Stimulated activated CD4-positive, alpha-beta T cell treated with anti-CD3 and anti-CD28 coated beads, Interleukin-4, amount 100 ng/mL, for 4 hours (primary cell): ENCODE data around the gene NMT1.

ENCODE experiments used
- DNase-seq, 2 experiments: peaks; one replicate each; pipeline ENCODE4 v3.0.0-alpha.2; 2020

Gene NMT1

DNA sequence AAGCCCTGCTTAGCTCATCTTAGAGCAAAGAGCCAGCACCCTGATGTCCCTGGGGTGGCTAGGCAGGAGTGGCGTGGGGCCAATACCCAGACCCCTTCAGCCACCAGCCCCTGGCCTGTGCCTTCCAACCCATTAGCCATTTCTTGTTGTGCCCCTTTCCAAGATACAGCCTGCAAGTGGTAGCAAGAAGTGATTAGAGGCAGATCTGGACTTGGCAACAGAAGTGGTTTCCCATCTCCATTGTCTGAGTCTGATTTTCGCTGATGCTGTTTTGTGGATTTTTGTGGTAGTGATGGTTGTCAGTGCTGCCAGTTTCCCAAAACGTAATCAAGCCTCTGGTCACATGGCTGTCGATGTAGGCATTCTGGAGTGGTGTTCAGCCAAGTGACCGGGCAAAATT, 45.5 kb downstream of the NMT1 start:
- DNase-seq: no peak

DNA sequence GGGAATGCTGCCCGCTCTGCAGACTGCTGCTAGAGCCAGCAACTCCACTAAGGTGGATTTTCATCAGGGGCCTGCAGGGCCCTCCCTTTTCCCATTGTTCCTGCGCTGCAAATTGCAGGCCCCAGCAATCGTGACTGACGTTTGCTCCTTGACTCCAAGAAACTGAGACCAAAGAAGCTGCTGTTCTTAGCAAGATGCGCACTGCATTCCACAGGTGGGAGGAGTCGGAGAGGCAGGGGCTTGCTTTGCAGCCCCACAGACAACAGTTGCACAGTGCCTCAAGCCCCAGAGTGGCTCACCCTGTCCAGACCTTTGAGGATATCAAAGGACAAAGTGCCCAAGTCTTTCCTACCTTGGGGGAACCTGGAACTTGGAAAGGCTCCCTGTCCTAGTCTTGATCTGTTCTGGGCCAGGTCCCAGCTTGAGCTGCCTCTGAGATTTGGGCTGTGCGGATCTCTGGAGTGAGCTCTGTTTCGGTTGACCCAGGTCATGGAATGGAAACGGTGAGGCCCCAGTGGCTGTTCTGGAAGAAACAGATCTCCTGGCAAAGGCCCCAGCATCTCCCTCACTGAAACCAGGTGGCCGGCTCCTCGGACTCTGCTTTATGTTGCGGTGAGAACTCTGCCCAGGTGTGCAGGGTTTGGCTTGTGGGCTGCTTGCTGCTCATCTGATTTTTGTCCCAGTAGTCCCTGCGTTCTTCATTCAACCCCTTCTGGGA, 46.3 kb downstream of the NMT1 start:
- DNase-seq: no peak

DNA sequence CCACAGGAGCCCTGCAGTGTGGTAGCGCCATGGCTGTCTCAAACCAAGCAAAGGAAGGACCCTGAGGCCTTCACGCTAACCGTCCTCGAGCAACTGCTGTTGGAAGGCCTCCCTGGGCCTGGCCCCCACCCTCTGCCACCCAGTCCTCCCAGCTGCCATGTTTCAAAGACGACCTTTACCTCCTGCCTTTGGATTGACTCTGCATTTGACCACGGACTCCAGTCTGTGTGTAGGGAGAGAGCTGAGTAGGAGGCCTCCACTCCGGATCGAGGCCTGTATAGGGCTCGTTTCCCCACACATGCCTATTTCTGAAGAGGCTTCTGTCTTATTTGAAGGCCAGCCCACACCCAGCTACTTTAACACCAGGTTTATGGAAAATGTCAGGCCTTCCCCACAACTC, 46.9 kb downstream of the NMT1 start:
- no peak for DNase-seq

DNA sequence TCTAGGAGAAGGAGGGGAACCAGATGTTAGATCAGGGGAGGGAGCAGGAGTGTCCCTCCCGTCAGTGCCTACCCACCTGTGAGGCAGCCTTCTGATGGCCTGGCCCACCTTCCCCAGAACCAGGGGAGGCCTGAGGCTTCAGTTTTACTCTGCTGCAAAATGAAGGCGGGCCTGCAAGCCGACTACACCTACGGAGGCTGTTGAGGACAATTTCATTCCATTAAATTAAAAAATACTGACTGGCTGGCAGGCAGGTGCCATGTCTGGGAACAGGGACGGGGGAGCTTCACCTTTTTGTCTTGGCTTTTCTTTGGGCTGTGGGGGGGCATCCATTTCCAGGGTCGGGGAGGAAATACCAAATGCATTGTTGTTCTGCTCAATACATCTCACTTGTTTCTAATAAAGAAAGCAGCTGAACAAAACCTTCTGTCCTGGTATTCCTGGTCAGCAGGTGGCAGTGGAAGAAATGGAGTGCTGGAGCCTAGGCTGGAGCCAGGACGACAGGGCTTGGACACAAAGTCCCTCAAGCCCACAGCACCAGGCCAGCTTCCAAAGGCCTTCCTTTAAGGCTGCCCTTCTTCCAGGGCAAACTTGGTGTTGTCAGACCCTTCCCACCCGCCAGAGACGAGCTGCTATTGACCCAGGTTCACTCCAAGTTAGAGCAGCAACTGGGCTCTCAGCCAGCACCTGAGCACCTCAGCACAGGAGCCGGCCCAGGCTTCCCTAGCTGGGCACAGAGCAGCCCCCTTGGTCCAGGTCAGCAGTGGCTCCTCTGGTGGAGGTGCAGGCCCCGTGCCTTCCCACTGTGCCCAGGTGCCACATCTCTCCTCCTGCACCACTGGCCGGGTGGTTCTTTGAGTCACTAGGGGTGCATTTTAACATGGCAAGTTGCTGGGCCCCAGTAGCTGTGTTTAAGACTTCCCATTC, 47.7 kb downstream of the NMT1 start:
- no peak for DNase-seq

DNA sequence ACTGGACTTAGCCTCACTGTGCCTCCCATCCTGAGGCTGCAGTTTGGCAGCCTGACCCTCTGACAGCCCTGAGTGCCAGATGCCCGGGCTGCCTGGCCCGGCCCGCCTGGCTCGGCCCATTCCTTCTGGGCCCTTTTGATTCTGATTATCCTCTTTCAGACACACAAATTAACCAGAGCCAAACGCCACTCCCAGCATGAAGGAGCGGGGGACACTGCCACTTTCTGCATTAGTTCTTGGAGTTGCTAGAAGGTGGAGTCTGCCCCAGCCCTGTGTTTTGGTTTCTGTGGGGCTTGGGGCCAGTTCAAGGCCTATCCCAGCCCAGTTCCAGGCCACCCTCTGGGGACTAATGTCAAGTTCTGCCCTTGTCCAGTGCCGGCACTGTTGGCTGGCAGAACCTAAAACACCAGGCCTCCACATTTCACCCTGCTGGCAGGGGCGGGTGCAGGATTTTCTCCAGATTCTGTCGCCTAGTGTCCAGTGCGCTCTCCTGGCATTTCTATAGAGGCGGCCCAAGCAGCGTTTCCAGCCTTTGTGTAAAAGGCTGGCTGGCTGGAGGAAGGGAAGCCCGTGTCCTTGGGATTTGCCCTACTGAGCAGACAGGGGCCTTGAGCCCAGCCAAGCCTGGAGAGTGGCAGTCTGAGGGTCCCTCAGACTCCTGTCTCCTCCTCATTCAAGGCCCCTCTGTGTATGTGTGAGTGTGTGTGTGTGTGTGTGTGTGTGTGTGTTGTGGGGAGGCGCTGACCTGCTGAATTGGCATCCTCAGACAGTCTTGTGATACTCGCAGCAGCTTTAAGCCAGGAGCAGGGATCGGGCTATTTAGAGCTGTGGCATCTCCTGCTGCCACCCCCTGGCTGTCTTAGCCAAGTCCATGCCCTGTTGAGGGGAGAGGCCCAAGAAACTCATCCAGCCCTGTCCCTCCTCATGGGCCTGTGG, 49.8 kb downstream of the NMT1 start:
- no peak for DNase-seq

DNA sequence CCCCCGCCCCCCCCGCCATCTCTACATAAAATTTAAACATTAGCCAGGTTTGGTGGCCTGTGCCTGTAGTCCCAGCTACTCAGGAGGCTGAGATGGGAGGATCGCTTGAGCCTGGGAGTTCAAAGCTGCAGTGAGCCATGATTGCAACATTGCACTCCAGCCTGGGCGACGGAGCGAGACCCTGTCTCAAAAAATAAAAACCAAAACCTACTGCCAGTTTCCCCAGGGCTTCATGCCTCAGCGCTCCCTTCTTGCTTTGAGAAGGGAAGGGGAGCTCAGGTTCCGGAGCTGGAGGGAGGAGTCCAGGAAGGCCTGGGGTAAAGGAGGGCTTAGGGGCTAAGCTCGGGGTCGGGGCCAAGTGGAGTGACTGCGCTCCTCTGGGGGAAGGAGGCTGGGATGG, 50.7 kb downstream of the NMT1 start:
- DNase-seq: no peak

DNA sequence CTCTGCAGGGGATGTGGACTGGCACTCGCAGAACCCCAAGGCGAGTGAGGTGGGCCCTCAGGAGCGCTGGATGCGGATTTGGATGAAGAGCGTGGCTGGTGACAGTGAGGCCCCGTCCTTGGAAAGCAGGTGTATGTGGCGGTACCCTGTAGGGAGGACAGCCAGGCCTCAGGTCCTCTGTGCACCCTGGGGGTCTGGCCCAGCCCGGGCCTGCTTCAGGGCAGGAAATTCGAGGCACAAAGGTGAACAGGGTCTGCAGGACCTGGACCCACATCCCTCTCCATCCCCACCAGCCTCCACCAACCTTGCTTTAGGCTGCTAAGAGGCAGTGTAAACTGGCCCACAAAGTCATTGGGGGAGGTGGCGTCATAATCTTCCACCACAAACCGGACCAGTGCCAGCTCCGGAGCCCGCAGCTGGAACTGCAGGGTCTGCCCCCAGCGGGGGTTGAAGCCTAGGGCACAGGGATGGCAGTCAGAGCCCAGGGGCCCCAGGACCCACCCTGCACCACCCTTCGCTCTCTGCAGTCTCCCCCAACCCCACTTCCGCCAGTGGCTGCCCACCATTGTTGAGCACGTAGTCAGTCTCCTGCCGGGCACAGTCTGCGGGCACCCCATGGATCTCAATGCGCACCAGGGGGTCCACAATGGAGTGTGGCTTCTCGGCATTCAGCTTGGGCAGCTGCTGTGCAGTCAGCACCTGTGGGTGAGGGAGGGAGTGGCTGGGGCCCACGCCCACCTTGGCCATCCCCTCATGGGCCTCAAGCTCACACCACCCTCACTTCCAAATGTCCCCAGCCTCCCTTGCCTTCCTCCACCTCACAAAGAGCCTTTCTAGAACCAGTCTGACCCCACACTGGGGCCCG, 51.7 kb downstream of the NMT1 start:
- DNase-seq: no peak

DNA sequence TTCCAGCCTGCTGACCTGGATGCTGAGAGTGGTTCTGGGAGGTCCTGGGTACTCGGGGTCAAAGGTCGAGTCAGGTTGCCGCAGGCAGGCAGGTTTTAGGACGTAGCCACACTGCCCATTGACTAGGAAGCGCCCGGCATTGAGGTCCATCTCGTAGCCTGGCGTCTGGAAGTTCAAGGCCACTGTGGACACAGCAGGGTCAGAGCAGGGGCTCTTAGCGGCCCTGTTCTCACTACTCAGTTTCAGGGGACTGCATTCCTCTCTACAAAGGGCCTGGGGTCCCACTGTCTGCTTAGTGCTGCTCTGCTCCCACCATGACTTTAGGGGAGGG, 52.3 kb downstream of the NMT1 start:
- DNase-seq: no peak

DNA sequence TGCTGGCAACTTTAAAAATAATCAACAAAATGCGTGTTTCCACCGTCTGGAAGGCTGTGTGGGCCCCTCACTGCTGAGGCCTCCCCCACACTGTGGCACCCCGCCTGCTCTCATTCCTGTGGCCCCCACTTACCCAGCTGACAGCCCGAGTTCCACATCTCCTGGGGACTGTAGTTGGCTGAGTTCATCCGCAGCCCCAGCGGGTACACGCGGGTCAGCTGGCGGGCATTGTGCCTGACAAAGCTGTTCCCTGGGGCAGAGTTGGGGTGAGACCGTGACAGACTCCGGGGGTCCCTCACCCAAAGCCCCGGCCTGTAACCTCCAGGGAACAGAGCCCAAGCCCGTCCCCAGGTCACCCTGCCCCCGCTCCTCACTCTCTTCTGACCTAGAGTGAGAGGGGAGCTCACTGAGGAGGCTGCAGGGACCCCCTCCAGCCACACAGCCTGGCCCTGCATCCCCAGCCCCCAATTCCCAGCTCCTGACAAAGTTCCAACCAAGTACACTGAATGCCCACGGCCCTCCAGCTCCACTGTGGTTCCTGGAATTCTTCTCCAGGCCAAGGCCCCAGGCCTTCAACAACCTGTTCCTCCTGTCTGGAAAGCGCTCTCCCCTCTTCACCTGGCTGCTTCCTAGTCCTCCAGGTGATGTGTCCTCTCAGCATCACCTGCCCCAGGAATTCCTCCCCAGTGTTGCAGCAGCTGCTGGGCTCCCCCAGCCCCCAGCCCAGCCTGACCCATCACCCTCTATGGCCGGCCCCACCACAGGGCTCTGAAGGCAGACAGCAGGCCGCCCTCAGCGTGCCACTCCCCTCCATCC, 53.2 kb downstream of the NMT1 start:
- no peak for DNase-seq

DNA sequence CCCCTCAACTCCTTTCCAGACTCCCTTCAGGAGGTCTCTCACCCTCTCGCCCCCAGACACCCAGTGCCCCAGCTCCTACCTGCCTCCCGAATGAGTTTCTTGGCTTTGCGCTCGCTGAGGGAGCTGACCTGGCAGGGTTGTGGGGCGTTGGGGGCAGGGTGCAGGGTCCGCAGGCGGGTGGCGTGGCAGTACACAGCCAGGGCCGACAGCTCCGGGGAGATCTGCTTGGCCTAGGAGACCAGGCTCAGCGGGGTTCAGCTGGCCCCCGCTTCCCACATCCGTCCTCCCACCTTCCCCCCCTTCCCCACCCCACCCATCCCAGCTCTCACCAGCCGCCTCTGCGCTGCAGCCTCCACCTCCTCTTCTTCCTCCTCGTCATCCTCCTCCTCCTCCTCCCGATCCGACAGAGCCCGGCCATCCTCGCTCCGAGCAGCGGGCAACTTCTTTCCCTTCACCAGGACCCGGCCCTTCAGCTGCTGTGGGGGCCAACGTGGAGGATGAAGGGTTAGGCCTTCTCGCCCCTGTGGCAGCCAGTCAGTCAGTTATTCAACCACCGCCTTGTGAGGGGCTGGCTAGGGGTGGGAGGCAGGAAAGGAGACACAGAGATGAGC, 54.0 kb downstream of the NMT1 start:
- no peak for DNase-seq

DNA sequence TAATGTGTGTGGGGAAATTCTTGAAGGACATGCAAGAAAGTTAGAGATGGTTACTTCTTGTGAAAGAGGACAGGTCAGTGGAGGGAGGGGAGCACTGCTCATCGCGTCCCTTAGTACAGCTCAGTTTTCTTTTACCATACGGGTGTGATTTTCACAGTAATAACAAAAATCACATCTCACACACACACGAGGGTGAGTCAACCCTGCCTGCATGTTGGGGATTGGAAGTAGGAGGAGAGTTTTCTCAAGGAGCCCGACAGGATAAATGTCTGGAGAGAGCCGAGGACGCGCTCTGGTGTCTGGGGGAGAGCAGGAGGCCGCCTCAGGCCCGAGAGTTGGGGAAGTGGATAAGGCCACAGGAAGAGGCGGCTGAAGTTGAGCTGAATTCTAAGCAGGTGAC, 54.8 kb downstream of the NMT1 start:
- DNase-seq: no peak

DNA sequence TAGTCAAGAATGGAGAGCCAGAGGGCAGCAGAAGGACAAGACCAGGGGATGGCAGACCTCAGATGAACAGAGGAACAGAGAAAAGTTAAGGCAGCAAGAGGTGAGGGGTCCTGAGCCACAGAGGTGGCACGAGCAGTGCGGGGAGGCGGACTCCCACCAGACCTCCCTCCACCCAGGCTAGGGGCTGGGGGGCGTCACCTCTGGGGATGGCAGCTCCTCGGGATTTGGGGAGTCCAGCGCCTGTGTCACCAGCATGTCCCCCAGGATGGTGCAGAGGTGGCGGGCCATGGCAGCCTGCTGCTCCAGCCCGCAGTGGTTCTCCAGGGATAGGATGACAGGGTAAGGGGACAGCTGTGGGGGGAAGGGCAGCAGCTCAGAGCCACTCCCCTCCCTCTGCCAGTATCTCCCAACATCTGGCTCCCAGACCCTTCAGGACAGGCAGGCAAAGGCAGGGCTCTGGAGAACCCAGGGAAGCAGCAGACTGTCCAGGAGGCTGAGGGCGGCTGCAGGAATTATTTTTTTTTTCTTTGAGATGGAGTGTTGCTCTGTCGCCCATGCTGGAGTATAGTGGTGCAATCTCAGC, 55.4 kb downstream of the NMT1 start:
- no peak for DNase-seq

DNA sequence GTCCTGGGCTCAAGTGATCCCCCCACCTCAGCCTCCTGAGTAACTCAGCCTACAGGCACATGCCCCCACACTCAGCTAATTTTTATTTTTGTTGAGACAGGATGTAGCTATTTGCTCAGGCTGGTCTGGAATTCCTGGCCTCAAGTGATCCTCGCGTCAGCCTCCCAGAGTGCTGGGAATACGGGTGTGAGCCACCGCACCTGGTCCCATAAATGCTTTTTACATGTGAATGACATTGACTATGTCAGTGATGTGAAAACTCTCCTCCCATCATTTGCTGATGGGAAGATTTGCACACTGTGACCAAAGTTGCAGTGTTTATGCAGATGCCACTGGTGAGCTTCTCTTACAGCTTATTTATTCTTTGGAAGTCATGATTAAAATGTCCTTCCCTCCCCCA, 56.2 kb downstream of the NMT1 start:
- no peak for DNase-seq

DNA sequence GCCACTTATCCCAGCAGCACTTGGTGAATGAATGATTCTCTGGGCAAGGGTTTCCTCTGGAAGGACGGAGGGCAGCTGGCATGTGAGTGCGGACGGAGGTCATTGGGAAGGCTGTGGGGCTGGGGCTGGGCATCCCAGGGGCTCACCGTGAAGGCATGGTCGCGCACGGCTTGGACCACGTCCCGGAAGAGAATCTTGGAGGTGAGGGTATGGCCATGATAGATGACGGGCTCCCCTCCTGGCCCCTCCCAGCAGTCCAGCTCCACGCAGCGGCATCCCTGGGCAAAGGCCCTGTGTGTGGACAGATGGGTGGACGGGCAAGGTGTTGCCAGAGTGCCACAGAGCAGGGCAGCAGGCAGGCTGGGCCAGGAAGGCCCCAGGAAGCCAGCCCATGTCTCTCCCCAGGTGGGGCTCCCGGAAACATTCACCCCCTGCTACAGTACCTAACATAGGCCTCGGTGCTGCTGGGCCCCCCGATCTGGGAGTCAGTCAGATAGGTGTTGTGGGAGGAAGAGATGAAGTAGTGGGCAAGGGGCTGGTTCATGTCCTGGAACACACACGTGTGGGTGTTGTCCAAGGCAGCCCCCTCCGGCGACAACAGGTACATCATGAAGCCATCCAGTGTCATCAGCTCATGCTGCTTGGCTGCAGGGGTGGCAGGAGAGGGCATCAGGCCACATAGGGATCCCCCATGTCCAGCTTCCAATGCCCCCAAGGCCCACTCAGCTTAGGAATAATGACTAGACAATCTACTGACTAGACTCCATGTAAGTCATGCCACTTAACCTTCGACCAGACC, 56.9 kb downstream of the NMT1 start:
- DNase-seq: no peak

DNA sequence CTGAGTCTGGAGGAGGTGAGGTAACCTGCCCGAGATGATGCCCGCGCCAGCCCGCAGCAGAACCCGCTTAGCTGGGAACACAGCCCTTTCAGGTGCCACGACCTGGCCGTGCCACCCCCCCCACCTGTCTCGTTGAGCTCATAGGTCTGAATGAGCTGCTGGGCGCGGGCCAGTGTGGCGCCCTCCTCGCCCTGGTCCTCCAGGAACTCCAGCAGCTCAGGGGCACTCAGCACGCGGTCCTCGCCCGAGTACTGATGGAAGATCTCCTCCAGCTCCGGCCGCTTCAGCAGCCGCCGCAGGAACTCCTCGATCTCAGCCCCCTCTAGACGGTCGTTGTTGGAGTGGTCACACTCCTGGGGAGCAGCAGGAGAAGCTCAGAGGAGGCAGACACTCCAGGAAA, 57.6 kb downstream of the NMT1 start:
- no peak for DNase-seq

DNA sequence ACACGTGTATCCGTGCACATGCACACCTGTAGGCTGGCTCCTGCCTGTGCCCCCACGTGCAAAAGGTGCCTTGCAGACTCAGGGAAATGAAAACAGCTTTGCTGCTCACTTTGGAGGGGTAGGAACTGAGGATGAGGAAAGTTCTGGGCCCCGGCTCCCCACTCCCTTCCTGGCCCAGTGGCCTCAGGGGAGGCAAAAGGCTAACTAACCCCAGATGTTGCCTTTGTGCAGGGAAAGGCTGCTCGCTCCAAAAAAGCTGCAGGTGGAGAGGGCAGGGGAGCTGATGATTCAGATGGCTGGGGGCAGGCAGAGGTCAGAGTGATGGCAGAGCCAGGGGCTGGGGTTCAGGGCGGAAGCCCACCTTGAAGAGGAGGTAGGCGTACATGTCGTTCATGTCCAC, 58.8 kb downstream of the NMT1 start:
- DNase-seq: no peak

DNA sequence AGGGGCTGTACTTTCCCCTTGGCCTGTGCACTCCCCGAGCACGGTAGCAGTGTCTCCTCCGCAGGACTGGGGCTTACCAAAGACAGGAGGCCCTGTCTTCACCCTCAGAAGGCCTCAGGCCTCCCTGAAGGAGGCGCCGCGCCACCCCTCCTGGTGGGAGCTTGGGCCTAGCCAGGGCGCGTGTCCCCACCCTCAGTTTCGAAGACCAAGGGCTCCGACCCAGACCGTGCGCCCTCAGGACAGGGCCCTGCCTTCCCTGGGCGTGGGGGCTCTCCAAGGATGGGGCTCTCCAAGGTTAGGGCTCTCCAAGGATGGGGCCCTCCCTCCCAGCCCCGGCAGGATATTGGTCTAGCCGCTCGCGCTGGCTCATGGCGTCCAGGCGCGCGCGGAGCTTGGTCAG, 59.4 kb downstream of the NMT1 start:
- DNase-seq: no peak

DNA sequence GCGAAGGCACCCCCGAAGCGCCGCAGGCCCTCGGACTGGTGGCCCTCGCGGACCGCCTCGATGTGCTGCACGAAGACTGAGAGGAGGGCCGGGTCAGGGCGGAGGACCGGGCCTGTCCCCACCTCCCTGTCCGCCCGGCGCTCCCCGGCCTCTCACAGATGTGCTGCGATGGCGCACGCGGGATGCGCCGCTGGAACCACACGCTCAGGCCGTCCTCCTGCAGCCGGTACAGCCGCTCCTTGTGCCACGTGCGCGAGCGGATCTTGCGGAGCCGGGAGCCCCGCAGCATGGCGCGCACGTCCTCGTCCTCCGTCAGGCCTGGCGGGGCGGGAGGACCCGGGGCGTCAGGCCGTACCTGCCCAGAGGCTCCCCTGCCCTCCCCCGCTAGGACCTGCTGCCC, 59.9 kb downstream of the NMT1 start:
- DNase-seq: no peak

DNA sequence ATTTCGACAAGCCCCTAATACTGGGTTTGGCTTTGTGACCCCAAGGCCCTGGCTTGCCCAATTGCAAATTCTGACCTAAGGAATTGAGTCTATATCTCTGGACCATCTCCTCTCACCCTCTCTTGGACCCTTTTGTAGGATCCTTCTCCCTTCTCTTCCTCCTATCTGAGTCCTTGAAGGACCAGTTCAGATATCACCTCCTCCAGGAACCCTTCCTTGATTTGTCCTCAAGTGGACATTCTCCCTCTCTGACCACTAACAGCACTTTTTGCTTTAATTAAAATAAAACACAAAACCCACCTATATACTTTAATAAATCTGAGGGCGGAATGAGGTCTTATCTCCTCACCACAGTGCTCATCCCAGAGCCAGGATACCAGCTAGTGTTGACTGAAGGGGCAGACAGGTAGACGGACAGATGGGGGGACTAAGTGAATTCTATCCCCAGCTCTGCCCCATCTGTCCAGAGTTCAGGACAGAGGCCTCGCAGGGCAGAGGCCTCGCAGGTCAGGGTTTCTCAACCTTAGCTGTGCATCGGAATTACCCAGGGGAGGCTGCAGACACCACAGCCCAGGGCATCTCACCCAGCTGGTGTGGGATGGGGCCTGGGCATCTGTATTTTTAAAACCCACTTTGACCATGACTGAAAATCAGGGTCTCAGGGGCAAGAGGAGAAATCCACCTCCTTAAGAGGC, 62.1 kb downstream of the NMT1 start:
- DNase-seq: no peak
